HEK293 (cell line): ENCODE measurements around the gene ZNF654.

ENCODE experiments used
- CTCF ChIA-PET: fragments of 350-600 bp; formaldehyde crosslinking; extraction: SDS; loops from one replicate; lab custom pipeline; 2021; ENCODE audit warnings: antibody characterized with exemption; lab: Yijun Ruan, JAX
- POLR2A ChIA-PET: fragments of 300-600 bp; formaldehyde crosslinking; extraction: SDS; loops from one replicate; lab custom pipeline; 2020; ENCODE audit warnings: antibody characterized with exemption, inconsistent platforms; lab: Yijun Ruan, JAX
- H3K27ac ChIP-seq: fragments of 200-500 bp; sonication (Bioruptor generic); 2 replicates; pipeline ENCODE4 v1.5.1; 2014; ENCODE audit warnings: low read depth, low read length, control low read depth, inconsistent platforms; ENCODE audit errors: extremely low read depth
- H3K36me3 ChIP-seq, 2 experiments: fragments of 200-500 bp in 1 of 2; sonication (Bioruptor generic) in 1 of 2; 1 replicate in 1 of 2; 2 replicates in 1 of 2; pipeline ENCODE4 v1.5.1; 2014 to 2017; ENCODE audit warnings: inconsistent platforms in 2 of 2, low read length in 2 of 2; ENCODE audit not compliant: control insufficient read depth in 2 of 2, insufficient read depth in 1 of 2
- H3K4me1 ChIP-seq: fragments of 200-500 bp; sonication (Bioruptor generic); 2 replicates; pipeline ENCODE4 v1.5.1; 2014; ENCODE audit warnings: mild to moderate bottlenecking, low read length, inconsistent platforms; ENCODE audit not compliant: control insufficient read depth, insufficient read depth
- H3K4me3 ChIP-seq: 2 replicates; pipeline ENCODE4 v1.5.1; 2011; ENCODE audit warnings: low read depth, mild to moderate bottlenecking, control low read depth, low read length, moderate library complexity
- H3K9me3 ChIP-seq: fragments of 200-500 bp; sonication (Bioruptor generic); 2 replicates; pipeline ENCODE4 v1.5.1; 2014; ENCODE audit warnings: low read depth, low read length, inconsistent platforms; ENCODE audit not compliant: control insufficient read depth, insufficient read depth
- GLI2 ChIP-seq: fragments of 450-650 bp; formaldehyde crosslinking; IDR thresholded peaks from 2 replicates; pipeline ENCODE4; 2017; ENCODE audit warnings: missing biosample characterization, missing genetic modification characterization, low read depth, borderline replicate concordance
- GLI4 ChIP-seq: fragments of 450-650 bp; formaldehyde crosslinking; IDR thresholded peaks from 2 replicates; pipeline ENCODE4 v1.5.1; 2016; ENCODE audit warnings: missing biosample characterization, missing genetic modification characterization
- KLF10 ChIP-seq: fragments of 450-650 bp; IDR thresholded peaks from 2 replicates; pipeline ENCODE4 v1.5.1; 2018; ENCODE audit warnings: missing biosample characterization, mild to moderate bottlenecking, missing genetic modification characterization
- KLF7 ChIP-seq: fragments of 450-650 bp; formaldehyde crosslinking; IDR thresholded peaks from 2 replicates; pipeline ENCODE4 v1.5.1; 2016; ENCODE audit warnings: missing biosample characterization, missing genetic modification characterization, borderline replicate concordance
- REPIN1 ChIP-seq: fragments of 450-650 bp; formaldehyde crosslinking; IDR thresholded peaks from 2 replicates; pipeline ENCODE4 v1.5.1; 2017; ENCODE audit warnings: missing biosample characterization, missing genetic modification characterization, low read depth
- SALL2 ChIP-seq: fragments of 450-650 bp; formaldehyde crosslinking; IDR thresholded peaks from 2 replicates; pipeline ENCODE4 v1.5.0; 2017; ENCODE audit warnings: missing biosample characterization, mild to moderate bottlenecking, missing genetic modification characterization, borderline replicate concordance
- TCF7L2 ChIP-seq: IDR thresholded peaks from 2 replicates; pipeline ENCODE4 v1.6.1; 2011; ENCODE audit warnings: low read depth, mild to moderate bottlenecking, inconsistent platforms, low read length, moderate library complexity, borderline replicate concordance
- ZBTB10 ChIP-seq: fragments of 450-650 bp; formaldehyde crosslinking; IDR thresholded peaks from 2 replicates; pipeline ENCODE4 v1.5.1; 2016; ENCODE audit warnings: missing biosample characterization, missing genetic modification characterization
- ZBTB49 ChIP-seq: fragments of 450-650 bp; formaldehyde crosslinking; IDR thresholded peaks from 2 replicates; pipeline ENCODE4 v1.5.1; 2016; ENCODE audit warnings: missing biosample characterization, missing genetic modification characterization, low read depth
- ZNF184 ChIP-seq: fragments of 450-650 bp; IDR thresholded peaks from 2 replicates; pipeline ENCODE4 v1.5.1; 2018; ENCODE audit warnings: missing biosample characterization, mild to moderate bottlenecking, missing genetic modification characterization
- ZNF214 ChIP-seq: fragments of 450-650 bp; formaldehyde crosslinking; IDR thresholded peaks from 2 replicates; pipeline ENCODE4 v1.5.1; 2017; ENCODE audit warnings: missing biosample characterization, mild to moderate bottlenecking, missing genetic modification characterization, borderline replicate concordance
- ZNF292 ChIP-seq: fragments of 450-650 bp; formaldehyde crosslinking; IDR thresholded peaks from 2 replicates; pipeline ENCODE4 v1.5.1; 2016; ENCODE audit warnings: low read depth, missing biosample characterization, missing genetic modification characterization, borderline replicate concordance
- ZNF302 ChIP-seq: fragments of 450-650 bp; formaldehyde crosslinking; IDR thresholded peaks from 2 replicates; pipeline ENCODE4 v1.5.1; 2016; ENCODE audit warnings: missing biosample characterization, missing genetic modification characterization, low read depth
- ZNF366 ChIP-seq: fragments of 450-650 bp; formaldehyde crosslinking; conservative IDR thresholded peaks from 2 replicates; pipeline ENCODE4 v1.5.1; 2016; ENCODE audit warnings: missing biosample characterization, missing genetic modification characterization
- ZNF394 ChIP-seq: fragments of 450-650 bp; formaldehyde crosslinking; IDR thresholded peaks from 2 replicates; pipeline ENCODE4 v1.5.1; 2016; ENCODE audit warnings: missing biosample characterization, missing genetic modification characterization, mild to moderate bottlenecking, moderate library complexity, borderline replicate concordance
- ZNF404 ChIP-seq: fragments of 450-650 bp; formaldehyde crosslinking; IDR thresholded peaks from 2 replicates; pipeline ENCODE4 v1.5.1; 2017; ENCODE audit warnings: missing biosample characterization, missing genetic modification characterization
- ZNF510 ChIP-seq: fragments of 450-650 bp; formaldehyde crosslinking; IDR thresholded peaks from 2 replicates; pipeline ENCODE4 v1.5.1; 2018; ENCODE audit warnings: mild to moderate bottlenecking, missing genetic modification characterization, missing biosample characterization; ENCODE audit not compliant: insufficient replicate concordance
- ZNF513 ChIP-seq: fragments of 450-650 bp; IDR thresholded peaks from 2 replicates; pipeline ENCODE4 v1.5.1; 2018; ENCODE audit warnings: missing biosample characterization, missing genetic modification characterization
- ZNF660 ChIP-seq: fragments of 450-650 bp; IDR thresholded peaks from 2 replicates; pipeline ENCODE4 v1.5.1; 2018; ENCODE audit warnings: missing biosample characterization, mild to moderate bottlenecking, missing genetic modification characterization
- ZNF785 ChIP-seq: fragments of 450-650 bp; formaldehyde crosslinking; IDR thresholded peaks from 2 replicates; pipeline ENCODE4 v1.5.1; 2016; ENCODE audit warnings: missing biosample characterization, missing genetic modification characterization
- ZNF843 ChIP-seq: fragments of 450-650 bp; formaldehyde crosslinking; IDR thresholded peaks from 2 replicates; pipeline ENCODE4 v1.5.1; 2016; ENCODE audit warnings: missing biosample characterization, missing genetic modification characterization
- ZSCAN16 ChIP-seq: fragments of 450-650 bp; formaldehyde crosslinking; IDR thresholded peaks from 2 replicates; pipeline ENCODE4 v1.5.1; 2016; ENCODE audit warnings: missing biosample characterization, missing genetic modification characterization

ZNF654 gene

GRCh38 chr3:88038566-88038965, 20.5 kb upstream of the ZNF654 start (continued):
- no peak for TF ChIP-seq ZNF513
- TF ChIP-seq GLI4 (tag by site-specific recombination), result no peak

GRCh38 chr3:88040529-88040928, 18.5 kb upstream of the ZNF654 start:
- no peak for TF ChIP-seq KLF10
- TF ChIP-seq ZSCAN16 (tag by site-specific recombination), result no peak
- no peak for TF ChIP-seq ZNF292 (tag by site-specific recombination)
- no peak for TF ChIP-seq SALL2 (tag by site-specific recombination)
- TF ChIP-seq ZNF785 (tag by site-specific recombination), result no peak
- TF ChIP-seq KLF7 (tag by site-specific recombination), result no peak
- no peak for TF ChIP-seq ZBTB49
- no peak for TF ChIP-seq ZNF302 (tag by site-specific recombination)
- TF ChIP-seq ZNF366 (tag by site-specific recombination), result no peak
- TF ChIP-seq REPIN1 (tag by site-specific recombination), result no peak
- TF ChIP-seq ZNF843, result no peak
- no peak for TF ChIP-seq ZNF214
- TF ChIP-seq GLI2, result no peak
- TF ChIP-seq ZNF184 (tag by site-specific recombination), result no peak
- TF ChIP-seq TCF7L2, result no peak
- TF ChIP-seq ZNF660 (tag by site-specific recombination), result no peak
- no peak for TF ChIP-seq ZNF510 (tag by site-specific recombination)
- no peak for TF ChIP-seq ZNF404 (tag by site-specific recombination)
- no peak for TF ChIP-seq ZBTB10 (tag by site-specific recombination)
- TF ChIP-seq ZNF394 (tag by site-specific recombination), result no peak
- Histone ChIP-seq H3K4me3 (no peak overlapping the region), H3K36me3 (no peaks in the 10 kb centered on the region), H3K4me1 (no peaks in the 10 kb centered on the region), H3K9me3 (no peaks in the 10 kb centered on the region), H3K27ac (no peak overlapping the region)
- CTCF ChIA-PET, result no interaction called here
- POLR2A ChIA-PET, result interaction anchor here (0.6 kb wide), 1 partner anchor 19 kb away, joined by 3 read pairs; the partner anchor contains the start of genes CGGBP1 and ZNF654
